ENCODE data around the gene PSME3IP1. TPM values are rescaled to one million over a fixed set of nuclear protein-coding genes. Genes with fewer than 3 reads are reported as not detected.

The PSME3IP1 gene
- total and polyA plus RNA-seq, 5 experiments from 2014 or later, result 66.0 to 158 (median 81.4) TPM

- ATAC-seq, result no peak
- Mint-ChIP-seq H3K27ac (no peak overlapping the region), H3K9me3 (no peaks in the 10 kb centered on the region), H3K4me3 (no peak overlapping the region), H3K4me1 (peaks cover 3 to 24% (median 13%) of the 10 kb centered on the region in 4 donors), H3K27me3 (no peaks in the 10 kb centered on the region), H3K36me3 (peaks cover 5 to 79% (median 21%) of the 10 kb centered on the region in 3 donors)
- POLR2A ChIA-PET, result interaction anchor here (0.6 kb wide), 1 partner anchor 314 kb away, joined by 3 read pairs; no protein-coding TSS in a partner anchor
- no peak for DNase-seq
These were observed 20.4 kb downstream of the PSME3IP1 start for GRCh38 chr16:57165483-57165882.

DNA sequence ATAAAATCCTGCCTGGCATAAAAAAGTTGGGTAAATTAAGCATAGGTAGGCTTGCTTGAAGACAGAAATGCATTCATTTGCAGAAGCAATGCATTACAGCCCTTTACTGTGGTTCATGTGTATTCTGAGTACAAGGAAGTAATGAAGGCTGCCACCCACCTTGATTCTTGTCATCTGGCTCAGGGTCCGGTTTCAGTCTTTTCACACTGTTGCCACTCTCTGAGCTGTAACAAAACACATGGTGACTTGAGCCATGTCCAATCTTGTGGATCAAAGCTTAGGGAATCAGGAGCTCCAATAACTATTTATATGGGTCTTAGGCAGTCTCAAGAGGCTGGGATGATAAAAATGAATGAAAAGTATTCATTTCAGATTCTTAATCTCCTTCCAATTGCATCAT lies 22.0 kb downstream of the PSME3IP1 start:
- ATAC-seq (no peak), DNase-seq (no peak)
- H3K4me3 Mint-ChIP-seq, result no peak overlapping the region
- POLR2A ChIA-PET, result interaction anchor here (1.2 kb wide), 1 partner anchor 80 kb away, joined by 4 read pairs; no protein-coding TSS in a partner anchor
- H3K9me3 Mint-ChIP-seq, result no peaks in the 10 kb centered on the region
- H3K36me3 Mint-ChIP-seq, result peaks cover 5 to 79% (median 26%) of the 10 kb centered on the region in 3 donors
- H3K27me3 Mint-ChIP-seq, result no peaks in the 10 kb centered on the region
- peaks cover 8 to 24% (median 17%) of the 10 kb centered on the region in 4 donors for H3K4me1 Mint-ChIP-seq
- no peak overlapping the region for H3K27ac Mint-ChIP-seq

GRCh38 chr16:57159447-57159846 lies 26.4 kb downstream of the PSME3IP1 start:
- POLR2A ChIA-PET, result interaction anchor here (0.8 kb wide), 1 partner anchor 35 kb away, joined by 4 read pairs; no protein-coding TSS in a partner anchor
- peak overlapping the region in 1 of 10 donors; percentile 56 for H3K27ac Mint-ChIP-seq
- DNase-seq, result no peak

DNA sequence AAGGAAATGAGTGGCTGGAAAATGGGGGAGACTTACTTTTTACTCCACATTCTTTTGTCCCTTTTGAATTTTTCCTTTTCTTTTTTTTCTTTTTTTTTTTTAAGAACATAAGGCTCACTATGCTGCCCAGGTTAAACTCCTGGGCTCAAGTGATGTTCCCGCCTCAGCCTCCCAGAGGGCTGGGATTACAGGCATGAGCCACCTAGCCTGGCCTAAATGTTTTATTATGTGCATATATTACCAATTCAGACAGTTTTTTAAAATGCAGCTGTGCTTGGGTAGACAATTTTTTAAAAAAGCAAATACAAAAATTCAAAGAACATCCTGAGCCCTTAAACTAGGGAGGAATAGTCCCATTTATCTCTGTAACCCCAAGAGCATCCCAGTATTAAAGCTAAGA lies 28.3 kb downstream of the PSME3IP1 start:
- no peak for DNase-seq
- Mint-ChIP-seq H3K4me1 (peaks cover 9 to 26% (median 14%) of the 10 kb centered on the region in 4 donors), H3K27ac (peak overlapping the region in 1 of 10 donors; percentile 56), H3K36me3 (peaks cover 12 to 93% (median 34%) of the 10 kb centered on the region in 3 donors), H3K4me3 (no peak overlapping the region), H3K27me3 (no peaks in the 10 kb centered on the region), H3K9me3 (no peaks in the 10 kb centered on the region)
- no peak for ATAC-seq
- POLR2A ChIA-PET, result no interaction called here

More at GRCh38 chr16:57159447-57159846, 26.4 kb downstream of the PSME3IP1 start:
- no peaks in the 10 kb centered on the region for H3K27me3 Mint-ChIP-seq
- peaks cover 4 to 93% (median 33%) of the 10 kb centered on the region in 3 donors for H3K36me3 Mint-ChIP-seq
- no peak overlapping the region for H3K4me3 Mint-ChIP-seq
- H3K9me3 Mint-ChIP-seq, result no peaks in the 10 kb centered on the region
- peaks cover 8 to 22% (median 11%) of the 10 kb centered on the region in 4 donors for H3K4me1 Mint-ChIP-seq
- ATAC-seq, result no peak

GRCh38 chr16:57156351-57156703 lies 29.5 kb downstream of the PSME3IP1 start:
- Mint-ChIP-seq H3K27me3 (no peaks in the 10 kb centered on the region), H3K9me3 (no peaks in the 10 kb centered on the region), H3K27ac (peak overlapping the region in 2 of 10 donors; percentile 1 to 20), H3K4me1 (peaks cover 15 to 38% (median 22%) of the 10 kb centered on the region in 4 donors), H3K4me3 (no peak overlapping the region), H3K36me3 (peaks cover 12 to 87% (median 35%) of the 10 kb centered on the region in 3 donors)
- DNase-seq (no peak), ATAC-seq (no peak)
- POLR2A ChIA-PET, result interaction anchor here (0.7 kb wide), 1 partner anchor 25 kb away, joined by 3 read pairs; no protein-coding TSS in a partner anchor

- no peak for ATAC-seq
- no peaks in the 10 kb centered on the region for H3K27me3 Mint-ChIP-seq
- POLR2A ChIA-PET, result interaction anchor here (0.5 to 0.7 kb wide), 3 partner anchors 25 to 34 kb away, joined by 3 to 4 read pairs (median 3); no protein-coding TSS in a partner anchor
These were observed 30.0 kb downstream of the PSME3IP1 start for GRCh38 chr16:57155702-57156350.

DNA sequence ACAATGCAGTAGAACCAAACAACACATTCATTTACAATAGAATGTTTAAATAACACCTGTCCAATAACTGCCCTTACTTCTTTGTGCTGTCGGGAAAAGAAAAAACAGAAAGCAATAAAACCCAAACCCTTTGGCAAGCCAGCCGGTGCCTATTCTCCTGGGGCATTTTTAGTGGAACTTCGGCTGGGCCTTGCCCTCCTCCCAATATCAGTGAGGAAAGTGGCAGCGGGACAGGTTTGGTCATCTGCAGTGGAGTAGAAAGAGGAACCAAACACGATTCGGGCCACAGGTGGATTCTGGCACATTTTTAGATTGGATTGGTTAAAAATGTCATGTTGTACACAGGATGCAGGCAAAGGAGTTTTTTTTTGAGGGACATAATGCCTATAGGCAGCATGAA lies 32.0 kb downstream of the PSME3IP1 start:
- DNase-seq, result no peak
- ATAC-seq, result no peak
- H3K27me3 Mint-ChIP-seq, result no peaks in the 10 kb centered on the region
- peaks cover 11 to 30% (median 20%) of the 10 kb centered on the region in 4 donors for H3K4me1 Mint-ChIP-seq
- H3K36me3 Mint-ChIP-seq, result peaks cover 12 to 73% (median 25%) of the 10 kb centered on the region in 3 donors
- peak overlapping the region in 3 of 10 donors; percentile 39 to 51 (median 51) for H3K27ac Mint-ChIP-seq
- no peaks in the 10 kb centered on the region for H3K9me3 Mint-ChIP-seq
- POLR2A ChIA-PET, result no interaction called here
- H3K4me3 Mint-ChIP-seq, result no peak overlapping the region

More at GRCh38 chr16:57155702-57156350, 30.0 kb downstream of the PSME3IP1 start:
- no peak for DNase-seq
- no peaks in the 10 kb centered on the region for H3K9me3 Mint-ChIP-seq
- H3K4me1 Mint-ChIP-seq, result peaks cover 16 to 38% (median 22%) of the 10 kb centered on the region in 4 donors
- H3K27ac Mint-ChIP-seq, result peak overlapping the region in 5 of 10 donors; percentile 1 to 70 (median 12)
- H3K4me3 Mint-ChIP-seq, result no peak overlapping the region
- peaks cover 12 to 82% (median 35%) of the 10 kb centered on the region in 3 donors for H3K36me3 Mint-ChIP-seq

DNA sequence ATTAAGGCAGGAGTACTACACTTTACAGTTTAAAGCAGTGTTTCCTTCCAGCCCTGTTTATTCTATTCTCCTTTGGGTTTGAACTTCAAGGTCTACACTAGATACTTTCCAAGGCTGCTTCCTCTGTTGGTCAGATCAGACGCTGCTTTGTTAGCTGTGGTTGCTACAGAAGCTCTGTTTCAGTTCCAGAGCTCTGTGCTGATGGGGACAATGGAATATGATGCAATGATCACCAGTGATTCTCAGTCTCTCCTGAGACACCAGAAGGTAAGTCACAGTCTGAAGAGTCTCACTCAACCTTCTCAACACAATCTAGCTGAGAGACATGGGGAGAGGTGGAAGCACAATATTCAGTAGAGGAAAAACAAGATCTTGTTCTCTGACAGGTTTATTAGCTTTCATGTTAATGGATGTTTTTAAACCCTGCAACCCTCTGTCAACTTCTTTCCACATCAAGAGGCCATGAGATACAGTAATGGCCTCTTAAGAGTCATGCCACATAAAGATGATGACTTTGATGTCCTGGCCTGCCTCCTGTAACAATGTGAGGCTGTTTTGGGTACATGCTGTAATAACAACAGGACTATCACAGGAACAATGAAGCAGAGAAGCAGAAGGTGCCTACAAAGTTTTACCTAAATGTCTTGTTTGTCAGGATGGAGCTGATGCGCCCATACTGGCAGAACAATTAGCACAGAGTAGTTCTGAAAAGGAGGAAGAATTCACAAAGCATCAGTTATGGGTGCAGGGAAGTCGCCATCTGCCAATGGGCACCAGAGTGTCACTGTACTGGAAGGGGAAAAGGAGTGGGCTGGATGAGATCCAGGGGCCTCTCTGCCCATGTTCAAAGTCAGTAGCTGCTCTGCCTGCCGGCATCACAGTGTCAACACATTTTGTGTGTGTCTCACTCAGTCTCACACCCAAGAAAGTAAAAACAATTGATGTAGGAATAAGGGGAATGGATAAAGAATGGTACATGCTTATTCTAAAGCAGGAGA lies 33.4 kb downstream of the PSME3IP1 start:
- ATAC-seq, result peak; percentile 30 to 43
- Mint-ChIP-seq H3K36me3 (peaks cover 12 to 72% (median 23%) of the 10 kb centered on the region in 3 donors), H3K9me3 (no peaks in the 10 kb centered on the region), H3K4me3 (peak overlapping the region in 1 of 10 donors; percentile 31), H3K27ac (peak overlapping the region; percentile 15 to 86 (median 52)), H3K4me1 (peaks cover 19 to 35% (median 28%) of the 10 kb centered on the region in 4 donors), H3K27me3 (no peaks in the 10 kb centered on the region)
- POLR2A ChIA-PET, result interaction anchor here (0.8 to 1.6 kb wide), 5 partner anchors 9 to 68 kb away, joined by 3 to 4 read pairs (median 4); no protein-coding TSS in a partner anchor
- peak in 1 of 10 donors; percentile 3 for DNase-seq

GRCh38 chr16:57151369-57151768 lies 34.5 kb downstream of the PSME3IP1 start:
- ATAC-seq (no peak), DNase-seq (no peak)
- Mint-ChIP-seq H3K27ac (no peak overlapping the region), H3K9me3 (no peaks in the 10 kb centered on the region), H3K4me1 (peaks cover 17 to 37% (median 30%) of the 10 kb centered on the region in 4 donors), H3K36me3 (peaks cover 12 to 66% (median 18%) of the 10 kb centered on the region in 3 donors), H3K27me3 (no peaks in the 10 kb centered on the region), H3K4me3 (no peak overlapping the region)
- POLR2A ChIA-PET, result interaction anchor here (1.1 to 1.6 kb wide), 2 partner anchors 17 to 67 kb away, joined by 4 read pairs; no protein-coding TSS in a partner anchor

DNA sequence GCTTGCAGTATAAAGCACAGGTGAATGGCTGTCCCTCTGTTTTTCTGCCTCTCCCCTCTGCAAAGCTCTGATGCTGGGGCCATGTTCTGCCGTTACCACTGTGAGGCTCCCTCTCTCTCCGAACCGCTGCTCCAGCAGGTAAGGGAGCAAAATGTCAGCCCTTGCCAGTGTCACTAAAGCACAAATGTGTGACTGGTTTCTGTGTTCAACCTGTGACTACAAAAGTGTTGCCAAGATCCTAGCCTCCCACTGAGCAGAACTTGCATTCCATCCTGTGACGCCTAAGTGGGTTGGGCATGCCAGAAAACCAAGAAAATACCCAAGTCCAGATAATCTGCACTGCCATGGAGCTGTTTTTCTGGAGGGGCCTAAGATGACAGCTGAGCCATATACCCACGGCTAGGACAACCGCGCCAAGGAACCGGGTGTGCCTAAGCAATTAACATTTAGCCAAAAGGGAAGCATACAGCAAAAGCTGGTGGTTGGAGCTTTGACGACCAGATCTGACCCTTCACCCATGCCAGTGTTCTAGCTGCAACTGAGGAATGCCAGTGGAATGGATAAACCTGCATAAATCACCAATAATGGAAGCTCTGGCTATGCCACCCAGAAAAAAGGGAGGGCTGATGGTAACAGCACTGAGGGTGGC lies 35.0 kb downstream of the PSME3IP1 start:
- peaks cover 12 to 61% (median 17%) of the 10 kb centered on the region in 3 donors for H3K36me3 Mint-ChIP-seq
- no peak for DNase-seq
- H3K4me3 Mint-ChIP-seq, result no peak overlapping the region
- H3K9me3 Mint-ChIP-seq, result no peaks in the 10 kb centered on the region
- H3K27me3 Mint-ChIP-seq, result no peaks in the 10 kb centered on the region
- ATAC-seq, result no peak
- peak overlapping the region in 3 of 10 donors; percentile 20 to 88 (median 83) for H3K27ac Mint-ChIP-seq
- POLR2A ChIA-PET, result interaction anchor here (0.9 to 2.1 kb wide), 2 partner anchors 10 to 27 kb away, joined by 3 to 5 read pairs; no protein-coding TSS in a partner anchor
- peaks cover 15 to 37% (median 26%) of the 10 kb centered on the region in 4 donors for H3K4me1 Mint-ChIP-seq

DNA sequence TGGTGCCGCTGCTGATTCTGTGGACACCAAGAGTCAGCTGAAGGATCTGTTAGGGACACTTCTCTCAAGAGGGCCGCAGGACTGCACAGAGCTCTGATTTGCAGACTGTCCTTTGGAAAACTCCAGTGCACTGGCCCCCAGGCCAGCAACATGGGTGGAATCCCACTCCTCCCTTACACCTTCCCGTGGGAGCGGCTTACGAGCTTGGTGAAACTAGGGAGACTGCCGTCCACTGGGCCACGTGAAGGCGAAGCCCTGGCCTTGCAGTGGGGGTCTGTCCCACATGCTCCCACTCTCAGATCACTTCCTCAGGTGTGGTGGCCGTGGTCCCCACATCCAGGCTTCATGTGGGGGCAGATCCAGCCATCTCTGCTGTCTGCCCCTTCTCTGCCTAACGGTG lies 36.4 kb downstream of the PSME3IP1 start:
- no peaks in the 10 kb centered on the region for H3K27me3 Mint-ChIP-seq
- DNase-seq (no peak), ATAC-seq (no peak)
- POLR2A ChIA-PET, result interaction anchor here (2.1 kb wide), 1 partner anchor 9 kb away, joined by 5 read pairs; no protein-coding TSS in a partner anchor
- no peak overlapping the region for H3K4me3 Mint-ChIP-seq
- H3K9me3 Mint-ChIP-seq, result no peaks in the 10 kb centered on the region
- peaks cover 19 to 46% (median 28%) of the 10 kb centered on the region in 4 donors for H3K4me1 Mint-ChIP-seq
- H3K36me3 Mint-ChIP-seq, result peaks cover 12 to 47% (median 15%) of the 10 kb centered on the region in 3 donors
- H3K27ac Mint-ChIP-seq, result peak overlapping the region in 1 of 10 donors; percentile 86
